IMR-90 (cell line): ENCODE measurements around the gene LRFN4. TPM values are rescaled to one million over a fixed set of nuclear protein-coding genes. Genes with fewer than 3 reads are reported as not detected.

Experiments used
- ATAC-seq: fragments of 200-7000 bp; cut with Tn5 transposase; 2 replicates; pipeline ENCODE4 v1.9.1; 2020; ENCODE audit warnings: low read depth, mild to moderate bottlenecking, moderate library complexity
- BruUV-seq: library from RNA; stranded (reverse); fragments of 400-500 nt; replicated peaks from 2 replicates; lab custom pipeline; 2021; lab: Mats Ljungman, UMichigan
- CTCF ChIA-PET: fragments of 300-600 bp; formaldehyde crosslinking; extraction: SDS; loops from one replicate; lab custom pipeline; 2021; ENCODE audit warnings: antibody characterized with exemption; lab: Yijun Ruan, JAX
- POLR2A ChIA-PET: fragments of 300-600 bp; sonication (Branson Sonifier 250); formaldehyde crosslinking; loops from one replicate; lab custom pipeline; 2022; ENCODE audit warnings: antibody characterized with exemption; ENCODE audit not compliant: unreplicated experiment; lab: Charles Lee
- DNase-seq: peaks from one replicate; pipeline ENCODE4 v3.0.0; 2013
- H2AFZ ChIP-seq: replicated peaks from 2 replicates; pipeline ENCODE3; 2013; ENCODE audit warnings: low read length, mild to moderate bottlenecking; ENCODE audit not compliant: poor library complexity
- H2AK5ac ChIP-seq: 2 replicates; pipeline ENCODE4 v1.6.1; 2013; ENCODE audit warnings: low read depth, low read length, inconsistent platforms
- H2AK9ac ChIP-seq: replicated peaks from 2 replicates; pipeline ENCODE3; 2013; ENCODE audit warnings: mild to moderate bottlenecking, low read depth, low read length, moderate library complexity; ENCODE audit not compliant: poor library complexity
- H2BK120ac ChIP-seq: 2 replicates; pipeline ENCODE4 v1.6.1; 2013; ENCODE audit warnings: low read depth, low read length, inconsistent platforms
- H2BK15ac ChIP-seq: 3 replicates; pipeline ENCODE4 v1.6.1; 2013; ENCODE audit warnings: low read depth, low read length, inconsistent platforms
- H2BK20ac ChIP-seq: 2 replicates; pipeline ENCODE4 v1.6.1; 2013; ENCODE audit warnings: low read depth, mild to moderate bottlenecking, inconsistent platforms, low read length, moderate library complexity
- H2BK5ac ChIP-seq: 2 replicates; pipeline ENCODE4 v1.6.1; 2013; ENCODE audit warnings: mild to moderate bottlenecking, low read depth, low read length, inconsistent platforms; ENCODE audit not compliant: poor library complexity, severe bottlenecking
- H3K14ac ChIP-seq: replicated peaks from 2 replicates; pipeline ENCODE4 v1.6.1; 2013; ENCODE audit warnings: low read depth, low read length, inconsistent platforms
- H3K18ac ChIP-seq: 2 replicates; pipeline ENCODE4 v1.6.1; 2013; ENCODE audit warnings: low read depth, low read length, control low read depth
- H3K23ac ChIP-seq: 2 replicates; pipeline ENCODE4 v1.6.1; 2013; ENCODE audit warnings: low read depth, low read length, inconsistent platforms
- H3K27ac ChIP-seq: 2 replicates; pipeline ENCODE4 v1.5.1; 2013; ENCODE audit warnings: mild to moderate bottlenecking, control low read depth, low read length; ENCODE audit not compliant: insufficient read depth
- H3K27me3 ChIP-seq: 2 replicates; pipeline ENCODE4 v1.6.1; 2013; ENCODE audit warnings: low read length; ENCODE audit not compliant: control insufficient read depth, insufficient read depth
- H3K36me3 ChIP-seq: 2 replicates; pipeline ENCODE4 v1.6.1; 2013; ENCODE audit warnings: low read length, mixed read lengths; ENCODE audit not compliant: control insufficient read depth, insufficient read depth
- H3K4ac ChIP-seq: 2 replicates; pipeline ENCODE4 v1.6.1; 2013; ENCODE audit warnings: low read depth, low read length, inconsistent platforms
- H3K4me1 ChIP-seq: 2 replicates; pipeline ENCODE4 v1.6.1; 2013; ENCODE audit warnings: low read length, mixed read lengths; ENCODE audit not compliant: control insufficient read depth, insufficient read depth
- H3K4me2 ChIP-seq: 2 replicates; pipeline ENCODE4 v1.6.1; 2013; ENCODE audit warnings: low read depth, mild to moderate bottlenecking, control low read depth, low read length, moderate library complexity
- H3K4me3 ChIP-seq: 2 replicates; pipeline ENCODE4 v1.5.1; 2013; ENCODE audit warnings: low read depth, mild to moderate bottlenecking, control low read depth, low read length, moderate library complexity; ENCODE audit not compliant: insufficient read depth
- H3K56ac ChIP-seq: 2 replicates; pipeline ENCODE4 v1.6.1; 2013; ENCODE audit warnings: low read length, inconsistent platforms; ENCODE audit not compliant: insufficient read depth; ENCODE audit errors: extremely low read depth
- H3K79me1 ChIP-seq, 2 experiments: 2 replicates each; pipeline ENCODE4 v1.6.1; 2013; ENCODE audit warnings: low read length in 2 of 2, inconsistent platforms in 1 of 2, low read depth in 1 of 2
- H3K9ac ChIP-seq: 2 replicates; pipeline ENCODE4 v1.6.1; 2013; ENCODE audit warnings: low read depth, low read length, control low read depth
- H3K9me1 ChIP-seq: 2 replicates; pipeline ENCODE4 v1.6.1; 2013; ENCODE audit warnings: low read length, inconsistent platforms; ENCODE audit not compliant: insufficient read depth
- H3K9me3 ChIP-seq: 2 replicates; pipeline ENCODE4 v1.6.1; 2013; ENCODE audit warnings: low read length; ENCODE audit not compliant: control insufficient read depth, insufficient read depth
- H4K20me1 ChIP-seq: 2 replicates; pipeline ENCODE4 v1.6.1; 2013; ENCODE audit warnings: low read length, inconsistent platforms; ENCODE audit not compliant: insufficient read depth
- H4K5ac ChIP-seq: 2 replicates; pipeline ENCODE4 v1.6.1; 2013; ENCODE audit warnings: mild to moderate bottlenecking, low read depth, low read length, control low read depth
- H4K8ac ChIP-seq, 2 experiments: 2 replicates each; pipeline ENCODE4 v1.6.1; 2013; ENCODE audit warnings: low read depth in 2 of 2, low read length in 2 of 2, control low read depth in 1 of 2, inconsistent platforms in 1 of 2
- H4K91ac ChIP-seq: 2 replicates; pipeline ENCODE4 v1.6.1; 2013; ENCODE audit warnings: low read depth, low read length, inconsistent platforms; ENCODE audit not compliant: insufficient read depth
- FOS ChIP-seq: fragments of 150-350 bp; IDR thresholded peaks from 2 replicates; pipeline ENCODE4 v1.6.1; 2016; ENCODE audit warnings: low read depth, low read length
- MAFK ChIP-seq: IDR thresholded peaks from 2 replicates; pipeline ENCODE4 v1.6.1; 2012; ENCODE audit warnings: low read depth, low read length, improper control_type of control experiment
- MAZ ChIP-seq: IDR thresholded peaks from 2 replicates; pipeline ENCODE4 v1.6.1; 2012; ENCODE audit warnings: low read depth, mild to moderate bottlenecking, low read length, improper control_type of control experiment, moderate library complexity, borderline replicate concordance
- POLR2A ChIP-seq: IDR thresholded peaks from 2 replicates; pipeline ENCODE4 v1.6.1; 2012; ENCODE audit warnings: mild to moderate bottlenecking, low read depth, low read length
- RAD21 ChIP-seq: IDR thresholded peaks from 2 replicates; pipeline ENCODE4 v1.6.1; 2012; ENCODE audit warnings: low read length, improper control_type of control experiment
- WGBS, 2 experiments: methylation state at CpG; one replicate each; pipeline versions ENCODE4 v1.1.5 to v1.1.7; 2013; ENCODE audit warnings: missing lambda C conversion rate in 2 of 2; ENCODE audit not compliant: insufficient read length in 1 of 2; ENCODE audit errors: extremely low coverage in 2 of 2; 5-methylcytosine and 5-hydroxymethylcytosine counted together
- dilution Hi-C: fragments of 300-500 bp; cut with HindIII; formaldehyde crosslinking; loops from one replicate; pipeline ENCODE4 v1.14.3; 2018; ENCODE audit warnings: low sequenced_read_pairs; ENCODE audit not compliant: unreplicated experiment
- in situ Hi-C: fragments of 300-500 bp; cut with MboI; formaldehyde crosslinking; loops from 3 replicates; pipeline ENCODE4 v1.14.3; 2019; ENCODE audit warnings: low sequenced_read_pairs, inconsistent platforms, mixed read lengths
- intact Hi-C: fragments of 100-400 bp; cut with micrococcal nuclease; formaldehyde crosslinking; loops from 2 replicates; pipeline ENCODE4 v1.10.0; 2022
- polyA plus RNA-seq, 3 experiments: library from polyadenylated mRNA; depleted of rRNA; stranded (reverse); fragments of >200 nt; gene quantifications; 2 replicates each; pipeline ENCODE4 v1.2.3, GENCODE V29; 2012; ENCODE audit warnings: low replicate concordance in 1 of 3
- total RNA-seq: library from RNA; depleted of rRNA; stranded (reverse); fragments of >200 nt; gene quantifications from 2 replicates; pipeline ENCODE4 v1.2.3, GENCODE V29; 2012

LRFN4 gene
- total and polyA plus RNA-seq, 2 of the 4 experiments (the other 2 are of a cell fraction), result 6.1 to 18.9 TPM

GRCh38 chr11:66848671-66849500 is 8.0 kb upstream of the LRFN4 start:
- in situ Hi-C loops, result no loop called here
- BruUV-seq, result no TSS peak
- intact Hi-C loops, result no loop called here

More at GRCh38 chr11:66848671-66849500, 8.0 kb upstream of the LRFN4 start:
- Histone ChIP-seq H2BK15ac (no peak overlapping the region), H3K9ac (no peak overlapping the region), H3K9me3 (no peaks in the 10 kb centered on the region), H3K4me1 (peaks cover 2% of the 10 kb centered on the region), H3K23ac (no peak overlapping the region), H2BK5ac (no peak overlapping the region), H3K27ac (no peak overlapping the region), H2BK120ac (no peak overlapping the region), H2AK9ac (no peak overlapping the region), H3K9me1 (no peaks in the 10 kb centered on the region; the same call in 1 of the 2 replicates), H3K4me2 (no peak overlapping the region), H2AFZ (no peak overlapping the region), H4K91ac (no peak overlapping the region), H4K5ac (no peak overlapping the region), H3K27me3 (no peaks in the 10 kb centered on the region), H3K79me1 (peaks cover 4 to 25% of the 10 kb centered on the region in 2 experiments), H3K4ac (no peak overlapping the region), H4K20me1 (peaks cover 10% of the 10 kb centered on the region; the same call in 1 of the 2 replicates), H3K36me3 (peaks cover 54% of the 10 kb centered on the region), H3K14ac (no peak overlapping the region), H4K8ac (no peak overlapping the region), H2BK20ac (no peak overlapping the region), H3K4me3 (no peak overlapping the region), H3K18ac (no peak overlapping the region), H3K56ac (no peak overlapping the region), H2AK5ac (no peak overlapping the region)
- no peak for ATAC-seq
- ChIA-PET POLR2A (no interaction called here), CTCF (no interaction called here)
- 96% methylated on average over 12 of the region's 28 CpGs; no CpG with 5 or more reads in 1 of the 2 experiments for WGBS, 2 experiments
- dilution Hi-C loops, result no loop called here
- DNase-seq, result no peak
- TF ChIP-seq RAD21 (no peak), MAZ (no peak), POLR2A (0 out of 2 replicates have a peak, but pooled peaks have one; percentile 20), MAFK (no peak), FOS (no peak)
